Esophagus squamous epithelium (tissue), 5 donors: ENCODE data around the gene ACKR1. TPM values are rescaled to one million over a fixed set of nuclear protein-coding genes. Genes with fewer than 3 reads are reported as not detected.

Source experiments
- DNase-seq: peaks from one replicate; lab custom pipeline; 2025; lab: John Stamatoyannopoulos, UW
- H3K27ac ChIP-seq, 4 donors: fragments of 200-600 bp; sonication (generic); one replicate each; pipeline ENCODE4 v1.5.1; 2016 to 2019; ENCODE audit warnings: mild to moderate bottlenecking in 1 of 4
- H3K27me3 ChIP-seq, 4 donors: fragments of 200-600 bp; sonication (generic); 1 replicate in 3 of 4; 2 replicates in 1 of 4; pipeline versions ENCODE4 v1.5.1 to v1.6.0; 2017 to 2021; ENCODE audit warnings: antibody characterized with exemption in 1 of 4
- H3K36me3 ChIP-seq, 3 donors: fragments of 200-600 bp; sonication (generic); one replicate each; pipeline ENCODE4 v1.5.1; 2016 to 2019
- H3K4me1 ChIP-seq, 3 donors: fragments of 200-600 bp; sonication (generic); one replicate each; pipeline ENCODE4 v1.5.1; 2017 to 2019
- H3K4me3 ChIP-seq, 4 donors: fragments of 200-600 bp; sonication (generic); 1 replicate in 3 of 4; 2 replicates in 1 of 4; pipeline ENCODE4 v1.5.1; 2016 to 2019; ENCODE audit warnings: mild to moderate bottlenecking in 2 of 4, moderate library complexity in 1 of 4
- H3K9me3 ChIP-seq, 3 donors: fragments of 200-600 bp; sonication (generic); one replicate each; pipeline ENCODE4 v1.5.1; 2016 to 2019
- POLR2A ChIP-seq, 4 donors: fragments of 450-650 bp; IDR thresholded peaks; one replicate each; pipeline ENCODE4 v1.6.1; 2017; ENCODE audit warnings: antibody characterized with exemption in 4 of 4, mild to moderate bottlenecking in 4 of 4, moderate library complexity in 3 of 4
- WGBS, 2 donors: methylation state at CpG; one replicate each; pipeline ENCODE4 v1.1.5; 2018; 5-methylcytosine and 5-hydroxymethylcytosine counted together
- intact Hi-C: fragments of 100-400 bp; cut with DNase I; formaldehyde crosslinking; loops from one replicate; pipeline ENCODE4 v1.15.0; 2022
- total RNA-seq, 4 donors: library from RNA; depleted of rRNA; stranded (reverse); fragments of >200 nt; gene quantifications; one replicate each; pipeline ENCODE4 v1.1.0, GENCODE V29; 2016
- TF ChIP-seq, protein P1 (sequence below), 6 experiments: fragments of 450-650 bp in 4 of 6; fragments of 200-600 bp in 2 of 6; sonication (generic) in 2 of 6; IDR thresholded peaks; one replicate each; pipeline ENCODE4 v1.5.1; 2016 to 2019; ENCODE audit warnings: antibody characterized with exemption in 6 of 6, mild to moderate bottlenecking in 4 of 6, moderate library complexity in 4 of 6
- donor health status: DM: yes; HTN: yes; CAD: no.

Gene ACKR1
- total RNA-seq, 4 donors from 2014 or later, result 2.2 to 67.9 (median 33.7) TPM

DNA sequence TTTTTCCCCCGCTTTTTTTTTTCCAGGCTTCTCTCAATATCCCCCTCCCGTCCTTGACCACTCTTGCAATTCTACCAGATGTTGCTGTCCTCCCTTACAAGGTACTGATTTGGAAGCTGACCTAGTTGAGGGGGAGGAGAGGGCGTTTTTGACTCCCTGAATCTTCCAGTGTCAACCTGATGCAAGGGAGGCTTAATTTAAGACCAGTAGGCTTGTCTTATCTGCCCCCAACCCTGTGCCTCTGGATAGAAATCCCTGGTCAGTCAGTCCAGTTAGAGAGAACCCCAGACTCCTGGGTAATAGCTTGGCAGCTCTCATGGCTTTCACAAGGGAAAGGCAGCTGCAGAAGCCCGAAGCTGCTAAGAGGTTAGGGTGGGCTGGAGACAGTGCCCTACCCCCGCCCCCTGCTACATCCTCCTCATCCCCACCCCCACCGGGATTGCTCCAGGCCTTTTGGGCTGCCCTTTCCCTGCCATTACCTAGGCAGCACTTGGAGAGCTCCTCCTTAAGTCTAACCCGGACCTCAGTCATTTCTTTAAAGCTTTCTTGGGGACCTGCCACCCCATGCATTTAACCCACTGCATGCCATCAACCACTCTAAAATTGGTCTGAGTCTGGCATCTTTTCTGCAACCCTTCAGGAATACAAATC lies 3.6 kb downstream of the ACKR1 start:
- H3K4me1 ChIP-seq, result peaks cover 0 to 6% (median 0%) of the 10 kb centered on the region in 3 donors
- intact Hi-C loops, result loop anchor here (10.0 kb wide), 1 partner anchor 63 kb away; no protein-coding TSS in a partner anchor
- H3K4me3 ChIP-seq, result peak overlapping the region in 2 of 4 donors; percentile 41 to 52
- no peaks in the 10 kb centered on the region for H3K9me3 ChIP-seq
- no peak for DNase-seq
- no peak for TF ChIP-seq POLR2A (IDR thresholded peaks at IDR 0.05)
- TF ChIP-seq, protein P1, sequence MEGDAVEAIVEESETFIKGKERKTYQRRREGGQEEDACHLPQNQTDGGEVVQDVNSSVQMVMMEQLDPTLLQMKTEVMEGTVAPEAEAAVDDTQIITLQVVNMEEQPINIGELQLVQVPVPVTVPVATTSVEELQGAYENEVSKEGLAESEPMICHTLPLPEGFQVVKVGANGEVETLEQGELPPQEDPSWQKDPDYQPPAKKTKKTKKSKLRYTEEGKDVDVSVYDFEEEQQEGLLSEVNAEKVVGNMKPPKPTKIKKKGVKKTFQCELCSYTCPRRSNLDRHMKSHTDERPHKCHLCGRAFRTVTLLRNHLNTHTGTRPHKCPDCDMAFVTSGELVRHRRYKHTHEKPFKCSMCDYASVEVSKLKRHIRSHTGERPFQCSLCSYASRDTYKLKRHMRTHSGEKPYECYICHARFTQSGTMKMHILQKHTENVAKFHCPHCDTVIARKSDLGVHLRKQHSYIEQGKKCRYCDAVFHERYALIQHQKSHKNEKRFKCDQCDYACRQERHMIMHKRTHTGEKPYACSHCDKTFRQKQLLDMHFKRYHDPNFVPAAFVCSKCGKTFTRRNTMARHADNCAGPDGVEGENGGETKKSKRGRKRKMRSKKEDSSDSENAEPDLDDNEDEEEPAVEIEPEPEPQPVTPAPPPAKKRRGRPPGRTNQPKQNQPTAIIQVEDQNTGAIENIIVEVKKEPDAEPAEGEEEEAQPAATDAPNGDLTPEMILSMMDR (IDR thresholded peaks at IDR 0.05), result no peak
- peaks cover 0 to 93% (median 2%) of the 10 kb centered on the region in 4 donors for H3K27me3 ChIP-seq
- peak overlapping the region in 1 of 4 donors; percentile 16 for H3K27ac ChIP-seq
- 11 to 16% methylated on average over 4 to 5 of the region's 7 CpGs for WGBS, 2 donors
- no peaks in the 10 kb centered on the region for H3K36me3 ChIP-seq

DNA sequence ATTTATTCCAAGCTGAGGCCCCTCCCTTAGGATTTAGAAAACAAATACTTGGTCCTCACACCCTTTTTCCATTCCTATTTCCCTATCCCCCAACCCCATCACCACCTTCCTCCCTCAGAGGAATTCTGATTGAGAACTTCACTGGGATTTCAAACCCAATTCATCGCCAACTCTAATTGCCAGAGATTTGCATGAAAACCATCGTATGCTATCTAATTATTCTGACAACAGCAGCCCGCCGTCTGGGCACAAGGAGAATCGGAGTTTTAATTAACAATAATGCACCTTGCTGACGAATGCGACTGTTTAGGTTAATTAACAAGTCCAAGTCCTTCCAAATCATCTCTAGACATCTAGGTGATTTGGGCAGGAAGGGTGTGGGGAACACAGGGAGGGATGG lies 4.4 kb downstream of the ACKR1 start:
- Histone ChIP-seq H3K36me3 (no peaks in the 10 kb centered on the region), H3K4me3 (peak overlapping the region in 1 of 4 donors; percentile 41), H3K4me1 (peaks cover 0 to 6% (median 0%) of the 10 kb centered on the region in 3 donors), H3K9me3 (no peaks in the 10 kb centered on the region), H3K27me3 (peaks cover 0 to 94% (median 2%) of the 10 kb centered on the region in 4 donors), H3K27ac (no peak overlapping the region)
- intact Hi-C loops, result loop anchor here (10.0 kb wide), 1 partner anchor 64 kb away; no protein-coding TSS in a partner anchor
- 81 to 84% methylated on average over 7 of the region's 7 CpGs for WGBS, 2 donors
- no peak for DNase-seq
- TF ChIP-seq, protein P1 (IDR thresholded peaks at IDR 0.05), result no peak
- TF ChIP-seq POLR2A (IDR thresholded peaks at IDR 0.05), result no peak

DNA sequence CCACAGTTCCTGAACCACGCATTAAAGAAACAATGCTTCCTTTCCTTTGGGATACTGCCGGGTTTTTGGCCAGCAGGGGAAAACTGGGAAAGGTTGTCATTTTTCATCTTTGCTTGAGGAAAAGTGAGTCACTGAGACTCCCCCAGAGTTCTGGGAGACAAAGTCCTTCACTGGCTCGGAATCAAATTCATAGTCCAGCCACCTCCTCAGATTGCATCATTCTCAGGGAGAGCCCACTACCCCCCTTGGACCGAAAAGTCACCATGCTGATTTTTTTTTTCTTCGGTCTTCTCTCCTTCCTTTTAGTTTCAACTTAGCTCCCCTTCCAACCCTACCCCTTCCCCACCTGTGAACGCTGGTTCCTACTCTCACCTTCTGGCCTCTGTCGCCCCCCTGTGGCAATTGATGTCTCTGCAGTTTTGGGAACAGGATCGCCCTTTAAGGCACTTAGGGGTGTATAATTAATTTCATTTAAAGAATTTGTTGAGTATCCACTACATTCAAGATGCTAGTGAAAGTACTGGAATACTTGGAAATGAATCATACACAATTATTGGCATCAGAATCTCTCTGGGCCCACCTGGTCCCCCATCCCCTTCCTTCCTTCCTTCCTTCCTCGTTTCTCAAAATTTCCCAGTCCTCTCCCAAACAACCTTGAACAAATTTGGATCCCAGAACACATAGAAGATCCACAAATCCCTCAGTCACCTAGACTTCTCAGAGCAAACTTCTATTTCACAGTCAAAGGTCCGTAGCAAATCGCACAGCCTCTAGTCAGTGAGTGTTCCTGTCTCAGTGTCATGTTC lies 6.9 kb downstream of the ACKR1 start:
- Histone ChIP-seq H3K27ac (peak overlapping the region in 1 of 4 donors; percentile 2), H3K4me1 (peaks cover 0 to 6% (median 0%) of the 10 kb centered on the region in 3 donors), H3K9me3 (no peaks in the 10 kb centered on the region), H3K36me3 (no peaks in the 10 kb centered on the region), H3K27me3 (peaks cover 0 to 71% (median 2%) of the 10 kb centered on the region in 4 donors), H3K4me3 (peak overlapping the region in 1 of 4 donors; percentile 12)
- intact Hi-C loops, result loop anchor here (5.0 kb wide), 1 partner anchor 49 kb away; no protein-coding TSS in a partner anchor
- TF ChIP-seq, protein P1 (IDR thresholded peaks at IDR 0.05), result peak; percentile 35 to 78 (median 72)
- no peak for TF ChIP-seq POLR2A (IDR thresholded peaks at IDR 0.05)
- WGBS, 2 donors, result 26 to 33% methylated on average over 11 of the region's 11 CpGs
- no peak for DNase-seq

DNA sequence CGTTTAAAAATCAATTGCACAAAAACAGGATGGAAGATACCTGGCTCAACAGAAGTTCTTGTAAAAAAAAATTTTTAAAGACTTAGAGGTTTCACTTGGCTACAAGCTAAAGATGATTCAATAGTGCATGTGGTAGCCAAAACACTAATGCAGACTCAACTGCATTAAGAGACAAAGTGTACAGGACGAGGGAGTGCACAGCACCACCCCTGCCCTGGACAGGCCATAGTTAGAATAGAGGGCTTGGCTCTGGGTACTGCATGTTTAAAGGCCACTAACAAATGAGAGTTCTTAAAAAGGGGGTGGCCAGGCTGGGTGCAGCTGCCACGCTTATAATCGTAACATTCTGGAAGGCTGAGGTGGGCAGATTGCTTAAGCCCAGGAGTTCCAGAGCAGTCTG lies 7.9 kb downstream of the ACKR1 start:
- 29 to 68% methylated on average over 2 to 4 of the region's 4 CpGs for WGBS, 2 donors
- Histone ChIP-seq H3K4me1 (peaks cover 0 to 6% (median 0%) of the 10 kb centered on the region in 3 donors), H3K4me3 (no peak overlapping the region), H3K9me3 (no peaks in the 10 kb centered on the region), H3K27me3 (peaks cover 0 to 71% (median 0%) of the 10 kb centered on the region in 4 donors), H3K36me3 (no peaks in the 10 kb centered on the region), H3K27ac (no peak overlapping the region)
- intact Hi-C loops, result loop anchor here (5.0 kb wide), 1 partner anchor 50 kb away; no protein-coding TSS in a partner anchor
- TF ChIP-seq, protein P1 (IDR thresholded peaks at IDR 0.05), result no peak
- no peak for TF ChIP-seq POLR2A (IDR thresholded peaks at IDR 0.05)
- DNase-seq, result no peak
